ENCODE measurements around the gene BBS10. TPM values are rescaled to one million over a fixed set of nuclear protein-coding genes. Genes with fewer than 3 reads are reported as not detected.

Gene BBS10
- total and polyA plus RNA-seq, 2 donors (not counting 1 experiment from before 2014, with no cell fraction given), result 1.9 to 12.9 TPM

- no peak overlapping the region for H2AFZ ChIP-seq (ENCODE audit: insufficient read depth, low read depth, low read length, poor library complexity, severe bottlenecking)
- no peak overlapping the region for H3K4me3 Mint-ChIP-seq
- intact Hi-C loops (cut with micrococcal nuclease), result no loop called here
- ChIA-PET POLR2A (no interaction called here), CTCF (no interaction called here)
- no peak overlapping the region for H3K4me3 ChIP-seq (ENCODE audit: control extremely low read depth in 1 of 5, extremely low read depth in 1 of 5, insufficient read depth in 1 of 5, low read depth in 2 of 5, low read length in 4 of 5)
- H3K27ac Mint-ChIP-seq, result no peak overlapping the region
- no peak overlapping the region for H3K4me2 ChIP-seq (replicated peaks; ENCODE audit: low read depth, low read length, poor library complexity, severe bottlenecking)
- H3K27me3 ChIP-seq (replicated peaks in 1 of 4; ENCODE audit: control extremely low read depth in 1 of 4, control insufficient read depth in 3 of 4, insufficient read depth in 4 of 4, low read length in 3 of 4), result peaks cover 0 to 7% (median 1%) of the 10 kb centered on the region in 4 experiments
- H4K20me1 ChIP-seq (ENCODE audit: control insufficient read depth, insufficient read depth, low read length, poor library complexity, severe bottlenecking), result no peaks in the 10 kb centered on the region
- H3K4me1 ChIP-seq (ENCODE audit: control insufficient read depth in 2 of 2, insufficient read depth in 2 of 2, low read length in 2 of 2), result no peaks in the 10 kb centered on the region
- no peak overlapping the region for H3K9ac ChIP-seq (ENCODE audit: low read length)
- no CpG with 5 or more reads among the region's 1 CpG for WGBS (ENCODE audit: insufficient coverage)
- ATAC-seq (ENCODE audit: low read depth), result no peak
- no peaks in the 10 kb centered on the region for H3K4me1 Mint-ChIP-seq
- H3K79me2 ChIP-seq (ENCODE audit: control insufficient read depth, insufficient read depth, low read length), result no peaks in the 10 kb centered on the region
- H3K9me3 Mint-ChIP-seq (ENCODE audit: insufficient read depth), result no peaks in the 10 kb centered on the region
- H3K27ac ChIP-seq (ENCODE audit: low read length in 2 of 2), result no peak overlapping the region
- H3K36me3 ChIP-seq (replicated peaks in 1 of 2; ENCODE audit: control extremely low read depth in 1 of 2, control insufficient read depth in 1 of 2, extremely low read depth in 1 of 2, insufficient read depth in 2 of 2, low read length in 1 of 2), result no peaks in the 10 kb centered on the region
- peaks cover 30% of the 10 kb centered on the region for H3K27me3 Mint-ChIP-seq
- no peak for DNase-seq
- H3K9me3 ChIP-seq (ENCODE audit: control extremely low read depth in 1 of 3, control insufficient read depth in 2 of 3, insufficient read depth in 1 of 3, low read length in 2 of 3), result peaks cover 0 to 4% (median 0%) of the 10 kb centered on the region in 3 donors
- TF ChIP-seq EZH2 (IDR thresholded peaks at IDR 0.05; ENCODE audit: borderline replicate concordance, insufficient read depth, low read depth, low read length, poor library complexity, severe bottlenecking), result no peak
- TF ChIP-seq, protein P1, sequence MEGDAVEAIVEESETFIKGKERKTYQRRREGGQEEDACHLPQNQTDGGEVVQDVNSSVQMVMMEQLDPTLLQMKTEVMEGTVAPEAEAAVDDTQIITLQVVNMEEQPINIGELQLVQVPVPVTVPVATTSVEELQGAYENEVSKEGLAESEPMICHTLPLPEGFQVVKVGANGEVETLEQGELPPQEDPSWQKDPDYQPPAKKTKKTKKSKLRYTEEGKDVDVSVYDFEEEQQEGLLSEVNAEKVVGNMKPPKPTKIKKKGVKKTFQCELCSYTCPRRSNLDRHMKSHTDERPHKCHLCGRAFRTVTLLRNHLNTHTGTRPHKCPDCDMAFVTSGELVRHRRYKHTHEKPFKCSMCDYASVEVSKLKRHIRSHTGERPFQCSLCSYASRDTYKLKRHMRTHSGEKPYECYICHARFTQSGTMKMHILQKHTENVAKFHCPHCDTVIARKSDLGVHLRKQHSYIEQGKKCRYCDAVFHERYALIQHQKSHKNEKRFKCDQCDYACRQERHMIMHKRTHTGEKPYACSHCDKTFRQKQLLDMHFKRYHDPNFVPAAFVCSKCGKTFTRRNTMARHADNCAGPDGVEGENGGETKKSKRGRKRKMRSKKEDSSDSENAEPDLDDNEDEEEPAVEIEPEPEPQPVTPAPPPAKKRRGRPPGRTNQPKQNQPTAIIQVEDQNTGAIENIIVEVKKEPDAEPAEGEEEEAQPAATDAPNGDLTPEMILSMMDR (IDR thresholded peaks at IDR 0.05), result no peak
Observed at GRCh38 chr12:76332606-76333005, 15.6 kb downstream of the BBS10 start.

- no CpG with 5 or more reads among the region's 5 CpGs for WGBS (ENCODE audit: insufficient coverage)
- H3K9me3 Mint-ChIP-seq (ENCODE audit: insufficient read depth), result no peaks in the 10 kb centered on the region
- H3K4me3 Mint-ChIP-seq, result no peak overlapping the region
- intact Hi-C loops (cut with micrococcal nuclease), result no loop called here
- ChIA-PET CTCF (no interaction called here), POLR2A (no interaction called here)
- no peak for ATAC-seq (ENCODE audit: low read depth)
- DNase-seq, result no peak
- H3K27ac Mint-ChIP-seq, result no peak overlapping the region
- TF ChIP-seq, protein P1 (IDR thresholded peaks at IDR 0.05), result no peak
- TF ChIP-seq EZH2 (IDR thresholded peaks at IDR 0.05; ENCODE audit: borderline replicate concordance, insufficient read depth, low read depth, low read length, poor library complexity, severe bottlenecking), result no peak
- Histone ChIP-seq H3K79me2 (ENCODE audit: control insufficient read depth, insufficient read depth, low read length) (no peaks in the 10 kb centered on the region), H2AFZ (ENCODE audit: insufficient read depth, low read depth, low read length, poor library complexity, severe bottlenecking) (no peak overlapping the region), H3K27ac (ENCODE audit: low read length in 2 of 2) (no peak overlapping the region), H3K4me3 (ENCODE audit: control extremely low read depth in 1 of 5, extremely low read depth in 1 of 5, insufficient read depth in 1 of 5, low read depth in 2 of 5, low read length in 4 of 5) (no peak overlapping the region), H3K4me1 (ENCODE audit: control insufficient read depth in 2 of 2, insufficient read depth in 2 of 2, low read length in 2 of 2) (no peaks in the 10 kb centered on the region), H3K36me3 (replicated peaks in 1 of 2; ENCODE audit: control extremely low read depth in 1 of 2, control insufficient read depth in 1 of 2, extremely low read depth in 1 of 2, insufficient read depth in 2 of 2, low read length in 1 of 2) (no peaks in the 10 kb centered on the region), H3K4me2 (replicated peaks; ENCODE audit: low read depth, low read length, poor library complexity, severe bottlenecking) (no peak overlapping the region), H3K27me3 (replicated peaks in 1 of 4; ENCODE audit: control extremely low read depth in 1 of 4, control insufficient read depth in 3 of 4, insufficient read depth in 4 of 4, low read length in 3 of 4) (peaks cover 0 to 4% (median 1%) of the 10 kb centered on the region in 4 experiments), H3K9ac (ENCODE audit: low read length) (no peak overlapping the region), H4K20me1 (ENCODE audit: control insufficient read depth, insufficient read depth, low read length, poor library complexity, severe bottlenecking) (no peaks in the 10 kb centered on the region), H3K9me3 (ENCODE audit: control extremely low read depth in 1 of 3, control insufficient read depth in 2 of 3, insufficient read depth in 1 of 3, low read length in 2 of 3) (peaks cover 0 to 4% (median 0%) of the 10 kb centered on the region in 3 donors)
- H3K4me1 Mint-ChIP-seq, result no peaks in the 10 kb centered on the region
- H3K27me3 Mint-ChIP-seq, result peaks cover 29% of the 10 kb centered on the region
Observed at GRCh38 chr12:76329606-76330005, 18.6 kb downstream of the BBS10 start.

Measured in B cell (primary cell).